Skeletal muscle cell (primary cell): ENCODE measurements around the gene ITSN1.

Source experiments
- DNase-seq: peaks from one replicate; pipeline ENCODE4 v3.0.0-alpha.2; 2010; ENCODE audit warnings: low read depth
- H3K4me3 ChIP-seq: 2 replicates; pipeline ENCODE4 v1.5.1; 2011; ENCODE audit warnings: low read depth, mild to moderate bottlenecking, control low read depth, low read length, moderate library complexity

The ITSN1 gene

DNA sequence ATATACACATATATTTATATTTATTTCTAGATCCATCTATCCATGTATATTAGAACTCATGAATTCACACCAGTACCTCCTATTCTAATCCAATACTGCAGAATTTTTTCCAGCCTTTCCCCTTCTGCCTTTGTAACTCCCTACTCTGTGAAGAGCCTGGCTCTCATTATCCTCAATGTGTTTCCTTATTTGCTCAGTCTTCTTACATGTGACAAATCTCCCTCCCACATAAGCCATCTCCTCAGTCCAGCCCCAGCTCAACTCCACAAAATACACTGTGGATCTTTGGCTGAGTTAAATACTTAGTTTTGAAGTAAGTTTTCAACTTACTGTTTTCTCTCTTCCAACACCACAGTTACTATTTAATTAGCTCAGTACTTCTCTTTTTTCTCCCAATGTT lies 227.6 kb downstream of the ITSN1 start:
- DNase-seq: no peak
- H3K4me3 ChIP-seq: no peak overlapping the region

DNA sequence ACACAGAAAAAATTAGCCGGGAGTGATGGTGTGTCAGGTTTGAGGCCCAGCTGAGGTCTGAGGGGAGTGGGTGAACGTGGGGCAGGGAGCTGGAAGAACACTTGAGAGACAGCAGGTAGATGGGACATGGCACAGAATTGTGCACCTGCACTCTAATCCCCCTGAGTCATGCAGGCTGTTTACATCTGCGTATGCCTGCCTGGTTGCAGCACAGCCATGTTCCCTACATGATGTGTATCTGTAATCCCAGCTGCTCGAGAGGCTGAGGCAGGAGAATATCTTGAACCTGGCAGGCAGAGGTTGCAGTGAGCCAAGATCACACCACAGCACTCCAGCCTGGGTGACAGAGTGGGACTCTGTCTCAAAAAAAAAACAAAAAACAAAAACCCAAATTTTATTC lies 228.5 kb downstream of the ITSN1 start:
- no peak overlapping the region for H3K4me3 ChIP-seq
- DNase-seq: no peak

DNA sequence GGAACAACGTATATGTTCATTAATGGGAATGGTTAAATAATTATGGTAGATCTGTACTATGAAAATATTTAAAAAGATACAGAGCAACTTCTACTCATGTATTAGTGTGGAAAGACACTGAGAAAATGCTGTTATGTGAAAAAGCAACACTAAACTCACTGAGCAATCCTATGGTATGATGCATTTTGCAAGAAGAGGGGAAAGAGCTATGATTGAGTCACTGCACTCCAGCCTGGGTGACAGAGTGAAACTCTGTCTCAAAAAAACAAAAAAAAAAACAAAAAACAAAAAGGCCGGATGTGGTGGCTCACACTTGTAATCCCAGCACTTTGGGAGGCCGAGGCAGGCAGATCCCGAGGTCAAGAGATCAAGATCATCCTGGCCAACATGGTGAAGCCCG lies 228.9 kb downstream of the ITSN1 start:
- no peak for DNase-seq
- no peak overlapping the region for H3K4me3 ChIP-seq

DNA sequence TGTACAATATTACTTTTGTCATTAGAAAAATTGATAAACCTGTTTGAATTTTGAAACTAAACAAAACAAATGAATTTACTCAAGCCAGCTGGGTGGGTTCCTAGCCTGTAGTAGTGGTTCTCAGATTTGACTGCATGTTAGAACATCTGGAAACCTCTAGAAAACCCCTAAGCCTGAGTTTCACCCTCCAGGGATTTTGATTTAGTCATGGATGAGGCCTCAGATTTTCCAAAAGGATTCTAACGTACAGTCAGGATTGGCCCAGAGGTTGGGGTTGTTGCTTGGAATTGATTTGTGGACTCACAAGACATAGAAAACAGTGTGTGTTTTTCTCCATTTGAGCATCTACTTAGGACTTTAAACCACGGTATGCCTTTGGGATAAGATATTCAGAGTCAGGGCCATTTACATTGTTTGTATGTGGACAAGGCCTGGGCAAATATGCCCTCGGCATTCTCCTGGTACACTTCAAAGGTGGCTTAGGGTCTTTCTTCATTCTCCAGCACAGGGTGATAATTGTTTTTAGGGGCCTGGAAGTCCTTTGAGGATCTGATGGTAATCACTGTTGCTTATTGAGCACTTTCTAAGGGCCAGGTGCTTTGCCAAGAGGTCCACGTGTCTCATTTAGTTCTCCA lies 230.7 kb downstream of the ITSN1 start:
- H3K4me3 ChIP-seq: no peak overlapping the region
- no peak for DNase-seq

DNA sequence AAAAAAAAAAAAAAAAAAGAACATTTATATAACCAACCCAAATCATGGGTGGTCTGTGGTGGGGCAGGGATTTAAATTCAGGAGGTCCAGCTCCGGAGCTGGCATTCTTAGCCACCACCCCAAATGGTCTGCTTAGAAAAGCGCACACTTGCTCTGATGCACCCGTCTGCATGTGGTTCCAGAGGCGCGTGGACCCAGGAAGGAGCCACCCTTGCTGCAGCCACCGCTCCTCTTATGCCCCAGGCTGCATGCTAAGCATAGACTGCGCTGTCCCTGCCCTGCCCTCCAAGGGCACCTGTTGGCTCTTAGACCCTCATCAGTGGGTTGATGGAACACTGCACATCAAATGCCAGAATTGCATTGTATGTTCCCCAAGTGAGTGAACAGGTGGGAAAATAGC lies 231.9 kb downstream of the ITSN1 start:
- DNase-seq: no peak
- H3K4me3 ChIP-seq: no peak overlapping the region

DNA sequence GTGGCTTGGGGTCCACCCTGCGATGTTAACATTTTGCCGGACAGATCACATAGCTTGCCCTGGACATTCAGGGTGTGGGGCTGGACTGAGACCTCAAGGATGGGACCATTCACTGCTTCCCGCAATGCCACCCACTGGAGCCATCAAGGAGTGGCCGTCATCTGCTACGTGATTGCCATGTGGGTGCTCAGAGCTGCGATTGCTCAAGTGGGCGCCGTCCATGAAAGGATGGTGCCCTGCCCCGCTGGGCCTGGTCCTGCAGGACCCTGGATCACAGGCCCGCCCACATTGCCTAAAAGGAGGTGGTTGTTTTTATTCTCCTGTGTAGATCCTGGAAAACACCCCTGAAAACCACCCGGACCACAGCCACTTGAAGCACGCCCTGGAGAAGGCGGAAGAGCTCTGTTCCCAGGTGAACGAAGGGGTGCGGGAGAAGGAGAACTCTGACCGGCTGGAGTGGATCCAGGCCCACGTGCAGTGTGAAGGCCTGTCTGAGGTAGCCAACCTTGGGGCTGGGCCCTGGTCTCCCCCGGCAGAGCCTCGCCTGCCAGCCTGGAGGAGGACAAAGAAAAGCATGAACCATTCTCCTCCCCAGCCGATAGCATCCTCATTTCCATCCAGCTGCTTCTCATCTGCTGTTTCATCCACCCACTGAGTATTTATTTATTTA lies 232.9 kb downstream of the ITSN1 start:
- H3K4me3 ChIP-seq: no peak overlapping the region
- no peak for DNase-seq

DNA sequence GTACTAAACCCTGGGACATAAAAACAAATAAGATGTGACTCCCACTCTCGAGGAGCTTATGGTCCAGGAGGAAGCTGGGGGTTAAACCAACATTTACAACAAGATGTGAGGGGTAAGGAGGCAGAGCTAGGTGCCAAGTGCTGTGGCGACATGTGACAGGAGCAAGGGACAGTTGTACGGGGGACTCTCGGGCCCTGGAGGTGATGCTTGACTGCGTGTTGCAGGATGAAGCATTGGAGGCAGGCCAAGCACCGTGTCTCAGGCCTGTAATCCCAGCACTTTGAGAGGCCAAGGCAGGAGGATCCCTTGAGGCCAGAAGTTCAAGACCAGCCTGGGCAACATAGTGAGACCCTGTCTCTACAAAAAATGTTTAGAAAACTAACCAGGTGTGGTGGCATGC lies 236.5 kb downstream of the ITSN1 start:
- DNase-seq: no peak
- no peak overlapping the region for H3K4me3 ChIP-seq

DNA sequence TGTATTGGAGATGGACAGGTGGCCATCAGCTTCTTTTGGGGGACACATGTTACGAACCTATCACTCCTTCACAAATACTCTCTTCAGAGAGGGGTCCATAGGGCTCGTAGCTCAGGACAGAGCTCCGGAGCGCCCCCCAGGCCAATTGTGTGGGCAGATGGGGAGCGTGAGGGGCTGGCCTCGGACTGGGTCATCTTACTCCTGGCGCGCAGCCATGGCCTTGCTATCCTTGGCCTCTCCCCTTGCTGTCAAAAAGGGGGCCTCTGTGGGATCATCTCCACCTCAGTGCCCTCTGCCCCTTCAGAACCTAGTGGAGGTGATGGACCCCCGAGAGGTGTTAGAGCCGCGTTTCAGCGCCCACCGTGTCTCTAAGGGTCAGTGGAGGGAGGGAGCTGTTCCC lies 238.3 kb downstream of the ITSN1 start:
- DNase-seq: no peak
- H3K4me3 ChIP-seq: no peak overlapping the region

DNA sequence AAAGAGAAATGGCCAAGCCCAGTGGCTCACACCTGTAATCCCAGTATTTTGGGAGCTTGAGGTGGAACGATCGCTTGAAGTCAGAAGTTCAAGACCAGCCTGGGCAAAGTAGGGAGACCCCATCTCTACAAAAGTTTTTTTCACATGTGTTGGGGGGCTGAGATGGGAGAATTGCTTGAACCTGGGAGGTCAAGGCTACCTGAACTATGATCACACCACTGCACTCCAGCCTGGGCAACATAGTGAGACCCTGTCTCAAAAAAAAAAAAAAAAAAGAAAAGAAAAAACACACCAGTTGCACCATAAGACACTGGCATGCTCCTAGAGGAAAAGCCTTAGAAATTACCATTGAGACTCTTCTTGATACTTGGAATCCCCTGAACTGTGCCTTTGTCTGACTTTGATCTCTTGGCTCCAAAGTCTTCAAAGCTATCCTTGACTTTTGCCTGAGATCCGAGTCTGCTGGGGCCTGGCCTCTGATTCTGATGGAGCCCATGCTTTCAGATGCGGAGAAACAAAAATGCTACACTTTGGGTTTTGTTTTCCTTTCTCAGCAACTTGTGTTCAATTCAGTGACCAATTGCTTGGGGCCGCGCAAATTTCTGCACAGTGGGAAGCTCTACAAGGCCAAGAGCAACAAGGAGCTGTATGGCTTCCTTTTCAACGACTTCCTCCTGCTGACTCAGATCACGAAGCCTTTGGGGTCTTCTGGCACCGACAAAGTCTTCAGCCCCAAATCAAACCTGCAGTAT lies 239.6 kb downstream of the ITSN1 start:
- no peak overlapping the region for H3K4me3 ChIP-seq
- no peak for DNase-seq

DNA sequence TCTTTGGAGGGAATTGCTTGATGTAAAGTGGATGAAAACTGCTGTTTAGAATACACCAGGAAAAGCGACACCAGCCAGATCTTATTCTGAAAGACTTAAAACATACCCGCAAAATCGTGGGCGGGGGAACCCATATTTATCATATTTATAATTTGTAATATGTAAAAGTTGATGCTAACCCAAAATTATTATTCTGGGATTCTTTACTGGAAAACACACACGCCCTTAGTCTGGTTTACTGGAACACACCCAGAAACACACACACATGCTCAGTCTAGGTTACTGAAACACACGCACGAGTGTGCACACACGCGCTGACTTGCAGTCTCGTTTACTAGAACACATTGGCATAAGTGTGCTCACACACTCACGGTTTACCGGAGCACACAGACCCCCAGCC lies 240.8 kb downstream of the ITSN1 start:
- H3K4me3 ChIP-seq: no peak overlapping the region
- DNase-seq: no peak

DNA sequence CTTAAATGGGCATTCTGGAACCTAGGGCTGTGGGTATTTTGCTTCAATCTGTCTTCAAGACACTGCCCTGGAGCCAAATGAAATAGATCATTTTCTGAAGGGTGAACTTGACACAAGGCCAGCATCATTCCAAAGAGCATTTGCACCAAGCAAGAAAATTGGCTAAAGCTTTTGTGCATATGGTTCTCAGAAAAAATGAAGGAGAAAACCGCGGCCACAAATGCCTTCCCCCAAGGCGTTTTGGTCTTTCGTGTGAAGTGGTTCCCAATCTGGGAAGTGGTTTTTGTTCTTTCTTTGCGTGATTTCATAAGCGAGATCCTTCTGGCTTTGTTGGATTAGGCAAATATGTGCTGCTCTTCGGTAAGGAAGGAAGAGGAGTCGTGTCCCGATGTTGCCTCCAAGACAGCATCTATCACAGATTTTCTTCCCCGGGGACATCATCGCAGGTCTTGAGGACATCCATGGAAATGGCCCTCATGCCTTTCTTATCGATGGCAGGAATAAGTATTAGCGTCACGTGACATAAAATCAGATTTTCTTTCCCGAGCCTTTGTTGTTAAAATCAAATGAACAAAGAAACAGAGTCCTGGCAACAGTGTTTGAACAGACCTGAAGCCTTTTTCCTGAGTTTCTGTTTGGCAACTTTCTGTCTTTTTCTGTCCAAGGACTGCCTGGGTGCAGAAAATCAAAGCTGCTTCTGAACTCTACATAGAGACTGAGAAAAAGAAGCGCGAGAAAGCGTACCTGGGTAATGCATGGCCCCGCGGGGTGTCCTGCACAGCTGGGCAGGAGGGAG lies 242.3 kb downstream of the ITSN1 start:
- DNase-seq: no peak
- H3K4me3 ChIP-seq: no peak overlapping the region

DNA sequence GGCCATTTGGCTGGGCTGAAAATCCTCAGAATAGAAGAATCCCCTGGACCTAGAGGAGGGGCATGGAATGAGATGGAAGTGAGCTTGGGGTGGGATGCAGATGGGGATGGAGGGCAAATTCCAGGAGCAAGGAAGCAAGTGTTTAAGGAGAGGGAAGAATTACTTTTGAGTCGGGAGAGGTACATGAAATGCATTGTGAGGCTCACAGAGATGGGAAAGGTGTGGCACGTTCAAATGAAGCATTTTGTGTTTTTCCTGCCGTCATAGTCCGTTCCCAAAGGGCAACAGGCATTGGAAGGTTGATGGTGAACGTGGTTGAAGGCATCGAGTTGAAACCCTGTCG lies 242.8 kb downstream of the ITSN1 start:
- DNase-seq: no peak
- H3K4me3 ChIP-seq: no peak overlapping the region

DNA sequence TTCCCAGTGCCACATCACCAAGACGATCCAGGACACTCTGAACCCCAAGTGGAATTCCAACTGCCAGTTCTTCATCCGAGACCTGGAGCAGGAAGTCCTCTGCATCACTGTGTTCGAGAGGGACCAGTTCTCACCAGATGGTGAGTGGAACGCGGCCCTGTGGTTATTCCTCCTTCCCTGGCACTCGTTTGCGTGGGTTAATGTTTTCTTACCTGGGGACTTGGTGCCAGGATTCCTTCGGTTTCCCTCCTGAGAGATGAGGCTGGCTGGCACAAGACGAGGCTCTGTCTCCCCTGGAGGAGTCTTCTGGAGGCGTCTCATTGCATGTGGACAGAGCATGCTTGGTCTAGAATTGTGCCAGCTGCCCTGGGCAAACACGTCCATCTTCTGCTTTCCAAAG lies 244.0 kb downstream of the ITSN1 start:
- no peak overlapping the region for H3K4me3 ChIP-seq
- DNase-seq: no peak

DNA sequence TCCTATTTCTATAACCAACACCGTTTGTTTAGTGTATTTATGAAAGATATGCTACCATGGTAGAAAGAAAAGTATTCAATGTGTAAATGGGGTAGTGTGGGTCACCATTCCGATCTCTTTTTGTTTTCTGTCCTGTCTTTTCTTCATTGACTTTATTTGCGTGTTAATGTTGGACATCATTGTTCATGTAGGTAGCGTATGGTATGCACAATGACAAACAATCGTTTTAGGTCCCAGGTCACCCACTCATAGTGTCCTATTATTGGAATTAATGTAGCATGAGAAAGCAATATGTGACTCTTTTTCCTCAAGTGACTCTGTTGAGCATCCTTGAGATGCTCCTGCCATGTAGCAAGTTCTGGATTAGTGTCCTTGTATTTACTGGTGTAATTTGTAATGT lies 247.9 kb downstream of the ITSN1 start:
- DNase-seq: no peak
- H3K4me3 ChIP-seq: no peak overlapping the region

DNA sequence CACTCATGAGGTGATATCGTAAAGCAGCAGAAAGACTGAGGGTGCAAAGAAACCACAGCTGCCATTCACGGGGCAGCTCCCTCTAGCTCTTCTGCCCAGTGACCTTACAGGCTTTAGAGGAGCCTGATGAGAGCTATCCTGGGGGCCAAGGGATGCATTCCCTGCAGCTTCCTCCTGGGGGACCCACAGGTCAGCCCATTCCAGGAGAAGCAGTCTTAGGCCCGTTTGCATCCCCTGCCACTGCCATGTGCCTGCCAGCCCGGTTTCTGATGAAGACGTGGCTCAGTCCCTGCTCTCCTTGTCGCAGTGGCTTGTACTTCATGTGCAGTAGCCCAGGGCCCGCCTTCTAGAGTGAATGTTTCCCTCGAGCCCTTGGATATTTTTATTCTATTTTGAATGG lies 250.6 kb downstream of the ITSN1 start:
- no peak overlapping the region for H3K4me3 ChIP-seq
- DNase-seq: no peak

DNA sequence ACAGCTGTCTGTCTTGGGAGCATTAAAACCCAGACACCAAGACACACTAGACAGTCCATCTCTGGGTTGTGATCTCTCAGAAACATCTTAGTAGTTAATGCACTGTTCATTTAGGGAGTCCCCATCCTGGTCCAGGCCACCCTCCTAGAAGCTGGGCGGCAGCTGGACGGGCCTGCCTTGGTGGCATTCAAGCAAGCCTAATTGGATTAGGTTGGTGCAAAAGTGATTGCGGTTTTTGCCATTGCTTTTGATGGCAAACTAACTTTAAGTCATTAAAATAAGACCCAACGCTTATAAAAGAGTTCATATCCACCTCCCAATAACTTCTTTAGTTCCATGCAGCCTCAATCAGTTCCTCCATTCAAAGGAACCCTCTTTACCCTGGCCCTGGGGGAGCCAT lies 251.6 kb downstream of the ITSN1 start:
- no peak overlapping the region for H3K4me3 ChIP-seq
- no peak for DNase-seq

DNA sequence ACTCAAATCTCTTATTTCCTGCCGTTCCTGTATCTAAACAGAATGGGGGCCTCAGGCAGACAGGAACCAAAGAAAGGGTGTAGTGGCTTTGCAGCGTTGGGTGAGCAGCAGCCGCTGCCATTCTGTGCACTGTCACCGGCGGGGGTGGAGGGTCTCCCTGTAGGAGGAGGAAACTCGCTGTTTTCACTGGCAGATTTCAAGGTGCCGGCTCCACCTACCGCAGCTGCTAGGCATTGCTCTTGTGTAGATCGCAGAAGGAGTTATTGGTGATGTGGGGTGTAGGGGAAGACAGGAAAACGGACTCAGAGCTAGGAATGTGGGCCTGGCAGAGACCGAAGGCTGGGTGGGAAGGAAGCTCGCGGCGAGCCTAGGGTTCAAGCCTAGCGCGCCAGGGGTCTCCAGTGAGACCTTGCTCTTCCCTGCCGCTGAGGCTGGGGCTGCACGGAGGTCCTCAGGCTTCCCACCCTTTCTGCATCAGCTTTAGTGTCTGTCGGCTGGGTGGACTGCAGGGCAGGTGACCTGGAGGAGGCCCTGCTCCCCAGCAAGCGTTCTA lies 252.5 kb downstream of the ITSN1 start:
- peak overlapping the region; percentile 22 for H3K4me3 ChIP-seq
- DNase-seq: peak; percentile 77

DNA sequence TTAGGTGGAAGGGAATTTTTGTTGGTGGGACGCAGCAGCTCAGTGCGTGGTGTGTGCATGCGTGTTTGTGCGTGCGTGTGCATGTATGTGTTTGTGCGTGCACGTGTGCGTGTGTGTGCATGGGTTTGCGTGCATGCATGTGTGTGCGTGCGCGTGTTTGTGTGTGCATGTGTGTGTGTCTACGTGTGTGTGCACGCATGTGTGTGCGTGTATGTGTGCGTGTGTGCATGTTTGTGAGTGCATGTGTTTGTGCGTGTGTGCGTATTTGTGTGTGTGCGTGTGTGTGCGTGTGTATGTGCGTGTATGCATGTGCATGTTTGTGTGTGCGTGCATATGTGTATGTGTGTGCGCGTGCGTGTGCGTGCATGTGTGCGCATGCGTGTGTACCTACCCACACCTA lies 253.1 kb downstream of the ITSN1 start:
- no peak overlapping the region for H3K4me3 ChIP-seq

DNA sequence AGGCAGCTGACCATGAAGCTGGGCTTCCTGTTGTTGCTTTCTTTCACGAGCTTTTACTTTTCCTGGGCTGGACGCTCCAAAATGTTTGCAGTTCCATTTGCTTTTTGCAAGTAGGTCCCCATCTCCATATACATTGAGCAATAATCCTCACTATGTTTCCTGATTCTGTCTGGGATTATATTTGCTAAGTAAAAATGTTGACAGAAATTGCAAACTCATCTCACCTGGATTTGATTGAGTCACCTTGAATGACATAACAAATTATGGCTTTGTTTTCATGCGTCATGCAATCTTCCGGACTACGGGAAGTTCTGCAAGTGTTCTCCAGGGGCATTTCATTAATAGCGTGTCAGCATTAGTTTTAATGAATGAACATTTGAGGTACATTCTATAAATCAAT lies 254.4 kb downstream of the ITSN1 start:
- DNase-seq: no peak
- no peak overlapping the region for H3K4me3 ChIP-seq

More for the DNA sequence above, 253.1 kb downstream of the ITSN1 start:
- no peak for DNase-seq

DNA sequence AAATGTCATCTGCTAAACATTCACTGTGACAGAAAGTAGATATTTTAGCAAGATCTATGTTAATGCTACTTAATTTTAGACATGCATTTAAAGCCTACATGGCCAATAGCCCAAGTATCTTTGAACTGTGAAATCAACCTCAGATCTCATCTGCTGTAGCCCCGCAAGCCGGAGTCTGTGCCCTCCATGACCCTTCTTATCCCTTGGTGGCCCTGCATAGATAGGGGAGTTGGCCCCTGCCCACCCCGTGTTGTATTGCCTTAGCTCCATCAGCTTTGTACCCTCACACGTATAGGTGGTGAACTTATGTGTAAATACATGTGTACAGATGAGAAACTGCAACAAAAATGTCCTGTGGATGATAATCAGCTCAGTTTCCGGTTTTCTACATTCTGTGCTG lies 254.8 kb downstream of the ITSN1 start:
- no peak overlapping the region for H3K4me3 ChIP-seq
- DNase-seq: no peak
